Transverse colon (tissue), 4 donors: ENCODE results near the gene PPP6R2.

ENCODE experiments used
- POLR2AphosphoS5 ChIP-seq, 3 donors: sonication (generic); formaldehyde crosslinking; IDR thresholded peaks; one replicate each; pipeline ENCODE4 v1.6.1; 2016; ENCODE audit warnings: antibody characterized with exemption in 3 of 3
- TF ChIP-seq, protein P1 (sequence below), 5 experiments: fragments of 200-600 bp in 3 of 5; fragments of 450-650 bp in 2 of 5; sonication (generic) in 3 of 5; IDR thresholded peaks; 1 replicate in 2 of 5; 2 replicates in 3 of 5; pipeline ENCODE4 v1.5.1; 2016 to 2017; ENCODE audit warnings: antibody characterized with exemption in 5 of 5, inconsistent platforms in 3 of 5, mild to moderate bottlenecking in 2 of 5, moderate library complexity in 1 of 5

DNA sequence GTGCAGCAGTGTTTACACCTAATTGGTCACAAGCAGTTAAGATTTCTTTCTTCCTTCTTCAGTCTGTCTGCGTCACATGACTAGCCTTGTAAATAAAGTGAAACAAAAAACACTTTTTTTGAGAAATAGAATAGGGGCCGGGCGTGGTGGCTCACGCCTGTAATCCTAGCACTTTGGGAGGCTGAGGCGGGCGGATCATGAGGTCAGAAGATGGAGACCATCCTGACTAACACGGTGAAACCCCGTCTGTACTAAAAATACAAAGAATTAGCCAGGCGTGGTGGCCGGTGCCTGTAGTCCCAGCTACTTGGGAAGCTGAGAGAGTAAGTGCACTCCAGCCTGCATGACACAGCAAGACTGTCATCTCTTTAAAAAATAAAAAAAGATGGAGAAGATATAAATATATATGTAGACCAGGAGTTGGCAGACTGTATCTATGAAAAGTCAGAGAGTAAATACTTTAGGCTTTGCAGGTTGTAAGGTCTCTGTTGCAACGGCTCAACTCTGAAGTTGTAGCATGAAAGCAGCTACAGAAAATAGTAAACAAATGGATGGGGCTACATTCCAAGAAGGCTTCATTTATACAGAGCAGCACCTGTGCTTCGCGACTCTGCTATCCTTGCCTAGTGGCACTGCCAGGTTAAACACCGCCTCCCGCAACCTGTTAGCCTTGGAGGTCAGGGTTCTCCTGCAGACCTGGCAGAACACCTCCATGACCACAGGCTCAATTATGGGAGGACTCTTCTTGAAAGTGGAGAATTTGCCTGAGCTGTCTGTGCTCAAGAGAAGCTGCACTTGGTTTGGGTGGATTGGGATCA, 55.9 kb downstream of the PPP6R2 start:
- TF ChIP-seq POLR2AphosphoS5 (IDR thresholded peaks at IDR 0.05): no peak
- TF ChIP-seq, protein P1, sequence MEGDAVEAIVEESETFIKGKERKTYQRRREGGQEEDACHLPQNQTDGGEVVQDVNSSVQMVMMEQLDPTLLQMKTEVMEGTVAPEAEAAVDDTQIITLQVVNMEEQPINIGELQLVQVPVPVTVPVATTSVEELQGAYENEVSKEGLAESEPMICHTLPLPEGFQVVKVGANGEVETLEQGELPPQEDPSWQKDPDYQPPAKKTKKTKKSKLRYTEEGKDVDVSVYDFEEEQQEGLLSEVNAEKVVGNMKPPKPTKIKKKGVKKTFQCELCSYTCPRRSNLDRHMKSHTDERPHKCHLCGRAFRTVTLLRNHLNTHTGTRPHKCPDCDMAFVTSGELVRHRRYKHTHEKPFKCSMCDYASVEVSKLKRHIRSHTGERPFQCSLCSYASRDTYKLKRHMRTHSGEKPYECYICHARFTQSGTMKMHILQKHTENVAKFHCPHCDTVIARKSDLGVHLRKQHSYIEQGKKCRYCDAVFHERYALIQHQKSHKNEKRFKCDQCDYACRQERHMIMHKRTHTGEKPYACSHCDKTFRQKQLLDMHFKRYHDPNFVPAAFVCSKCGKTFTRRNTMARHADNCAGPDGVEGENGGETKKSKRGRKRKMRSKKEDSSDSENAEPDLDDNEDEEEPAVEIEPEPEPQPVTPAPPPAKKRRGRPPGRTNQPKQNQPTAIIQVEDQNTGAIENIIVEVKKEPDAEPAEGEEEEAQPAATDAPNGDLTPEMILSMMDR (IDR thresholded peaks at IDR 0.05): no peak
